ENCODE data around the gene ASMTL. TPM values are rescaled to one million over a fixed set of nuclear protein-coding genes. Genes with fewer than 3 reads are reported as not detected.
"Not testable (repeated sequence)": the region's sequence is repeated elsewhere in the genome, so short reads cannot be mapped to it uniquely, and the experiment has no call there.

ASMTL gene
- total RNA-seq, 1 donor from 2014 or later, result 13.6 TPM

DNA sequence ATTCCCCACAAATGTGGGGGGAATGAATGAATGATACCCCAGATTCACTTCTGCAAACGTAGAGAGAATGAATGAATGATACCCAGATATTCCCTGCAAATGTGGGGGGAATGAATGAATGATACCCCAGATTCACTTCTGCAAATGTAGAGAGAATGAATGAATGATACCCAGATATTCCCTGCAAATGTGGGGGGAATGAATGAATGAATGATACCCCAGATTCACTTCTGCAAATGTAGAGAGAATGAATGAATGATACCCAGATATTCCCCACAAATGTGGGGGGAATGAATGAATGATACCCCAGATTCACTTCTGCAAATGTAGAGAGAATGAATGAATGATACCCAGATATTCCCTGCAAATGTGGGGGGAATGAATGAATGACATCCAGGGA lies 38.0 kb upstream of the ASMTL start:
- not testable (repeated sequence) for H3K4me1 ChIP-seq (ENCODE audit: control insufficient read depth in 3 of 3, insufficient read depth in 3 of 3, low read length in 3 of 3); H3K9ac ChIP-seq (ENCODE audit: low read depth in 1 of 3, low read length in 3 of 3); H3K27ac ChIP-seq (ENCODE audit: low read depth, low read length); H3K36me3 ChIP-seq (ENCODE audit: control insufficient read depth in 3 of 3, insufficient read depth in 3 of 3, low read length in 3 of 3); H3K9me3 ChIP-seq (ENCODE audit: control insufficient read depth in 3 of 3, low read length in 3 of 3); H3K4me3 ChIP-seq (ENCODE audit: low read length in 3 of 3); H3K27me3 ChIP-seq (ENCODE audit: control insufficient read depth in 3 of 3, insufficient read depth in 3 of 3, low read length in 3 of 3)

GRCh38 chrX:1489354-1489753 lies 36.6 kb upstream of the ASMTL start:
- H3K27ac ChIP-seq (ENCODE audit: low read depth, low read length); H3K27me3 ChIP-seq (ENCODE audit: control insufficient read depth in 3 of 3, insufficient read depth in 3 of 3, low read length in 3 of 3); H3K4me1 ChIP-seq (ENCODE audit: control insufficient read depth in 3 of 3, insufficient read depth in 3 of 3, low read length in 3 of 3); H3K9me3 ChIP-seq (ENCODE audit: control insufficient read depth in 3 of 3, low read length in 3 of 3); H3K9ac ChIP-seq (ENCODE audit: low read depth in 1 of 3, low read length in 3 of 3); H3K4me3 ChIP-seq (ENCODE audit: low read length in 3 of 3); H3K36me3 ChIP-seq (ENCODE audit: control insufficient read depth in 3 of 3, insufficient read depth in 3 of 3, low read length in 3 of 3): not testable (repeated sequence)

GRCh38 chrX:1488745-1489144 lies 36.0 kb upstream of the ASMTL start:
- H3K27ac ChIP-seq (ENCODE audit: low read depth, low read length), result no peak overlapping the region
- H3K27me3 ChIP-seq (ENCODE audit: control insufficient read depth in 3 of 3, insufficient read depth in 3 of 3, low read length in 3 of 3), result peaks cover 0 to 7% (median 0%) of the 10 kb centered on the region in 3 donors
- H3K9ac ChIP-seq (ENCODE audit: low read depth in 1 of 3, low read length in 3 of 3), result no peak overlapping the region
- H3K36me3 ChIP-seq (ENCODE audit: control insufficient read depth in 3 of 3, insufficient read depth in 3 of 3, low read length in 3 of 3), result no peaks in the 10 kb centered on the region
- H3K4me1 ChIP-seq (ENCODE audit: control insufficient read depth in 3 of 3, insufficient read depth in 3 of 3, low read length in 3 of 3), result peaks cover 0 to 8% (median 6%) of the 10 kb centered on the region in 3 donors
- peaks cover 0 to 2% (median 0%) of the 10 kb centered on the region in 3 donors for H3K9me3 ChIP-seq (ENCODE audit: control insufficient read depth in 3 of 3, low read length in 3 of 3)
- no peak overlapping the region for H3K4me3 ChIP-seq (ENCODE audit: low read length in 3 of 3)

DNA sequence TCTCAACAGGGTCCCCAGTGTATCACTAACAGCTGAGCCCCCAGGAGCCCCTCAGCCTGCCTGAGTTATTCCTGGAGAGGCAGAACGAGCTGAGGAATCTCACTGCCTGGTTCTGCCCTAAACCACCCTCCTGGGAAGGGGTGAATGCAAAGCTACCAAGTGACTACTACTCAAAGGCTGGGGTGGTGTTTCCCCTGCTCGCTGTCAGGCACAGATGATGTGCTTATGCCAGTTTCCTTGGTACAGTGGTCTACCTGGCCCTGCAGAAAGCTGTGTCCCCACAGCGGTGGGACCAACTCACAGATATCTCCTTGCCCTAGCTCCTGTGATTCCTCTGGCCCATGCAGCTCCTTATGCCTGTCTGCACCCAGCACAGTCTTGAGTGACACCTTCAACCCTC lies 35.4 kb upstream of the ASMTL start:
- peaks cover 0 to 8% (median 6%) of the 10 kb centered on the region in 3 donors for H3K4me1 ChIP-seq (ENCODE audit: control insufficient read depth in 3 of 3, insufficient read depth in 3 of 3, low read length in 3 of 3)
- no peak overlapping the region for H3K27ac ChIP-seq (ENCODE audit: low read depth, low read length)
- peaks cover 0 to 7% (median 0%) of the 10 kb centered on the region in 3 donors for H3K27me3 ChIP-seq (ENCODE audit: control insufficient read depth in 3 of 3, insufficient read depth in 3 of 3, low read length in 3 of 3)

DNA sequence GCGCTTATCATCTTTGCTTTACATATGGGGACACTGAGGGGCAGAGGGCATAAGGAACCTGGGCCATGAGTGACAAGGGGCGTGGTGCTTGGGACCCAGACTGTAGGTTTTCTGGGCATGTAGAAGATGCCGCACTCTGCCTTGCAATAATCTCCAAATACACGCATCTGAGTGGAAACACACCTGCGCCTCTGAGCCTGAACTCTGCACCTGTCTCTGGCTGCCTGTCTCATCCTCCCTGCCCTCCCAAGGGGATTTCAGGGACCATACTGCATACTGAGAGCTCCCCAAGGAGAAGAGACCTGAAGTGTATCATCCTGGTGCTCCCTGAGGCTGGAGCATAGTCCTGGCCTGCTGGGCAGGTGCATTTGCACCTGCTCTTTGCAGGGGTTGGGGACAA lies 34.7 kb upstream of the ASMTL start:
- peak overlapping the region; percentile 63 for H3K27ac ChIP-seq (ENCODE audit: low read depth, low read length)
- no peaks in the 10 kb centered on the region for H3K36me3 ChIP-seq (ENCODE audit: control insufficient read depth in 3 of 3, insufficient read depth in 3 of 3, low read length in 3 of 3)
- H3K9ac ChIP-seq (ENCODE audit: low read depth in 1 of 3, low read length in 3 of 3), result no peak overlapping the region
- H3K4me1 ChIP-seq (ENCODE audit: control insufficient read depth in 3 of 3, insufficient read depth in 3 of 3, low read length in 3 of 3), result peaks cover 0 to 8% (median 6%) of the 10 kb centered on the region in 3 donors
- H3K4me3 ChIP-seq (ENCODE audit: low read length in 3 of 3), result no peak overlapping the region
- H3K9me3 ChIP-seq (ENCODE audit: control insufficient read depth in 3 of 3, low read length in 3 of 3), result peaks cover 0 to 2% (median 0%) of the 10 kb centered on the region in 3 donors
- H3K27me3 ChIP-seq (ENCODE audit: control insufficient read depth in 3 of 3, insufficient read depth in 3 of 3, low read length in 3 of 3), result peaks cover 0 to 7% (median 0%) of the 10 kb centered on the region in 3 donors

More for the DNA sequence above, 35.4 kb upstream of the ASMTL start:
- Histone ChIP-seq H3K9ac (ENCODE audit: low read depth in 1 of 3, low read length in 3 of 3) (no peak overlapping the region), H3K36me3 (ENCODE audit: control insufficient read depth in 3 of 3, insufficient read depth in 3 of 3, low read length in 3 of 3) (no peaks in the 10 kb centered on the region), H3K9me3 (ENCODE audit: control insufficient read depth in 3 of 3, low read length in 3 of 3) (peaks cover 0 to 2% (median 0%) of the 10 kb centered on the region in 3 donors), H3K4me3 (ENCODE audit: low read length in 3 of 3) (no peak overlapping the region)

- no peak overlapping the region for H3K4me3 ChIP-seq (ENCODE audit: low read length in 3 of 3)
- peak overlapping the region; percentile 63 for H3K27ac ChIP-seq (ENCODE audit: low read depth, low read length)
Measured at GRCh38 chrX:1486749-1487361, 34.1 kb upstream of the ASMTL start.

DNA sequence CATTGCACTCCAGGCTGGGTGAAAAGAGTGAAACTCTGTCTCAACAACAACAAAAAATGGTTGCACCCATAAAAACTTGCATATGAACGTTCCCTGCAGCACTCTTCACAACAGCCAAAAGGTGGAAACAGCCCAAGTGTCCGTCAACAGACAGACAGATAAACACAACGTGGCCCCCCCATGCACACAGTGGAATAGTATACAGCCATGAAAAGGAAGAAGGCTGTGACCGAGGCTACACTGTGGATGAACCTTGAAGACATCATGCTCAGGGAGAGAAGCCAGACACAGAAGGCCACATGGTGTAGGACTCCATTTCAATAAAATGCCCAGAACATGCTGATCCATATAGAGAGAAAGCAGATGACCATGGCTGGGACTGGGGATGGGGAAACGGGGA lies 33.5 kb upstream of the ASMTL start:
- Histone ChIP-seq H3K9me3 (ENCODE audit: control insufficient read depth in 3 of 3, low read length in 3 of 3) (peaks cover 0 to 2% (median 0%) of the 10 kb centered on the region in 3 donors), H3K27me3 (ENCODE audit: control insufficient read depth in 3 of 3, insufficient read depth in 3 of 3, low read length in 3 of 3) (peaks cover 0 to 7% (median 0%) of the 10 kb centered on the region in 3 donors), H3K4me1 (ENCODE audit: control insufficient read depth in 3 of 3, insufficient read depth in 3 of 3, low read length in 3 of 3) (peaks cover 0 to 8% (median 8%) of the 10 kb centered on the region in 3 donors), H3K4me3 (ENCODE audit: low read length in 3 of 3) (no peak overlapping the region), H3K27ac (ENCODE audit: low read depth, low read length) (peak overlapping the region; percentile 63), H3K9ac (ENCODE audit: low read depth in 1 of 3, low read length in 3 of 3) (no peak overlapping the region), H3K36me3 (ENCODE audit: control insufficient read depth in 3 of 3, insufficient read depth in 3 of 3, low read length in 3 of 3) (no peaks in the 10 kb centered on the region)

More at GRCh38 chrX:1486749-1487361, 34.1 kb upstream of the ASMTL start:
- Histone ChIP-seq H3K9me3 (ENCODE audit: control insufficient read depth in 3 of 3, low read length in 3 of 3) (peaks cover 0 to 2% (median 0%) of the 10 kb centered on the region in 3 donors), H3K27me3 (ENCODE audit: control insufficient read depth in 3 of 3, insufficient read depth in 3 of 3, low read length in 3 of 3) (peaks cover 0 to 7% (median 0%) of the 10 kb centered on the region in 3 donors), H3K4me1 (ENCODE audit: control insufficient read depth in 3 of 3, insufficient read depth in 3 of 3, low read length in 3 of 3) (peaks cover 0 to 8% (median 6%) of the 10 kb centered on the region in 3 donors), H3K36me3 (ENCODE audit: control insufficient read depth in 3 of 3, insufficient read depth in 3 of 3, low read length in 3 of 3) (no peaks in the 10 kb centered on the region), H3K9ac (ENCODE audit: low read depth in 1 of 3, low read length in 3 of 3) (no peak overlapping the region)

GRCh38 chrX:1485033-1485432 lies 32.3 kb upstream of the ASMTL start:
- Histone ChIP-seq H3K9ac (ENCODE audit: low read depth in 1 of 3, low read length in 3 of 3) (no peak overlapping the region), H3K4me1 (ENCODE audit: control insufficient read depth in 3 of 3, insufficient read depth in 3 of 3, low read length in 3 of 3) (peaks cover 0 to 11% (median 8%) of the 10 kb centered on the region in 3 donors), H3K36me3 (ENCODE audit: control insufficient read depth in 3 of 3, insufficient read depth in 3 of 3, low read length in 3 of 3) (no peaks in the 10 kb centered on the region), H3K4me3 (ENCODE audit: low read length in 3 of 3) (no peak overlapping the region), H3K27me3 (ENCODE audit: control insufficient read depth in 3 of 3, insufficient read depth in 3 of 3, low read length in 3 of 3) (peaks cover 0 to 7% (median 0%) of the 10 kb centered on the region in 3 donors), H3K27ac (ENCODE audit: low read depth, low read length) (no peak overlapping the region), H3K9me3 (ENCODE audit: control insufficient read depth in 3 of 3, low read length in 3 of 3) (peaks cover 0 to 2% (median 0%) of the 10 kb centered on the region in 3 donors)

DNA sequence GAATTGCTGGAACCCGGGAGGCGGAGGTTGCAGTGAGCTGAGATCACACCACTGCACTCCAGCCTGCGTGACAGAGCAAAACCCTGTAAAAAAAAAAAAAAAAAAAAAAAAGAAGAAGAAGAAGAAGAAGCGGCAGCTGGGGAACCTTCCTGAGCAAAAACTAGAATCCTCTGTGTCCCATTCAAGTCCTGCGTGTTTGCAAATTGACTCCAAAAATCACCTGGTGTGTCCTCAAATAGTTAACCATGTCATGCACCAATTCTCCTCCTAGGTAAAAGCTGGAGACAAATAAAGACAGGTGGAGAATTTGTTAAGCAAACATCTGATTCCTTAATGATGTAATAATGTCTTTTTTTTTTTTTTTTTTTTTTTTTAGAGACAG lies 31.9 kb upstream of the ASMTL start:
- H3K4me3 ChIP-seq (ENCODE audit: low read length in 3 of 3), result no peak overlapping the region
- no peak overlapping the region for H3K27ac ChIP-seq (ENCODE audit: low read depth, low read length)
- H3K27me3 ChIP-seq (ENCODE audit: control insufficient read depth in 3 of 3, insufficient read depth in 3 of 3, low read length in 3 of 3), result peaks cover 0 to 7% (median 0%) of the 10 kb centered on the region in 3 donors
- peaks cover 0 to 11% (median 8%) of the 10 kb centered on the region in 3 donors for H3K4me1 ChIP-seq (ENCODE audit: control insufficient read depth in 3 of 3, insufficient read depth in 3 of 3, low read length in 3 of 3)
- H3K9ac ChIP-seq (ENCODE audit: low read depth in 1 of 3, low read length in 3 of 3), result no peak overlapping the region
- peaks cover 0 to 2% (median 0%) of the 10 kb centered on the region in 3 donors for H3K9me3 ChIP-seq (ENCODE audit: control insufficient read depth in 3 of 3, low read length in 3 of 3)
- no peaks in the 10 kb centered on the region for H3K36me3 ChIP-seq (ENCODE audit: control insufficient read depth in 3 of 3, insufficient read depth in 3 of 3, low read length in 3 of 3)

- peaks cover 0 to 7% (median 0%) of the 10 kb centered on the region in 3 donors for H3K27me3 ChIP-seq (ENCODE audit: control insufficient read depth in 3 of 3, insufficient read depth in 3 of 3, low read length in 3 of 3)
- no peaks in the 10 kb centered on the region for H3K36me3 ChIP-seq (ENCODE audit: control insufficient read depth in 3 of 3, insufficient read depth in 3 of 3, low read length in 3 of 3)
- H3K4me3 ChIP-seq (ENCODE audit: low read length in 3 of 3), result no peak overlapping the region
- no peak overlapping the region for H3K27ac ChIP-seq (ENCODE audit: low read depth, low read length)
- peaks cover 0 to 11% (median 8%) of the 10 kb centered on the region in 3 donors for H3K4me1 ChIP-seq (ENCODE audit: control insufficient read depth in 3 of 3, insufficient read depth in 3 of 3, low read length in 3 of 3)
- H3K9ac ChIP-seq (ENCODE audit: low read depth in 1 of 3, low read length in 3 of 3), result no peak overlapping the region
- peaks cover 0 to 2% (median 0%) of the 10 kb centered on the region in 3 donors for H3K9me3 ChIP-seq (ENCODE audit: control insufficient read depth in 3 of 3, low read length in 3 of 3)
Measured at GRCh38 chrX:1483843-1484637, 31.3 kb upstream of the ASMTL start.

Data from skeletal muscle tissue (tissue), 4 donors.